AG20443 (cell line): ENCODE data around the gene PGS1.

ENCODE experiments used
- DNase-seq: peaks from one replicate; pipeline ENCODE4 v3.0.0; 2012; ENCODE audit warnings: low spot score, mixed read lengths

PGS1 gene

GRCh38 chr17:78428025-78428575, 49.7 kb downstream of the PGS1 start:
- no peak for DNase-seq

GRCh38 chr17:78428836-78429617, 50.6 kb downstream of the PGS1 start:
- DNase-seq: no peak

GRCh38 chr17:78429618-78429995, 51.2 kb downstream of the PGS1 start:
- DNase-seq: no peak

- DNase-seq: no peak
Observed at GRCh38 chr17:78430892-78431691, 52.6 kb downstream of the PGS1 start.

- DNase-seq: no peak
Observed at GRCh38 chr17:78431692-78431958, 53.2 kb downstream of the PGS1 start.

- peak; percentile 32 for DNase-seq
Observed at GRCh38 chr17:78432226-78433012, 54.0 kb downstream of the PGS1 start.

GRCh38 chr17:78433013-78433727, 54.7 kb downstream of the PGS1 start:
- no peak for DNase-seq

GRCh38 chr17:78433780-78434335, 55.4 kb downstream of the PGS1 start:
- no peak for DNase-seq

GRCh38 chr17:78434455-78435329, 56.2 kb downstream of the PGS1 start:
- DNase-seq: no peak

- DNase-seq: no peak
Observed at GRCh38 chr17:78435330-78436005, 57.0 kb downstream of the PGS1 start.

GRCh38 chr17:78437508-78438169, 59.2 kb downstream of the PGS1 start:
- DNase-seq: no peak

- no peak for DNase-seq
Observed at GRCh38 chr17:78438271-78438691, 59.8 kb downstream of the PGS1 start.

- DNase-seq: no peak
Observed at GRCh38 chr17:78438694-78439325, 60.4 kb downstream of the PGS1 start.

- DNase-seq: no peak
Observed at GRCh38 chr17:78441271-78441971, 63.0 kb downstream of the PGS1 start.

GRCh38 chr17:78442648-78443218, 64.3 kb downstream of the PGS1 start:
- DNase-seq: no peak

GRCh38 chr17:78444392-78444791, 65.9 kb downstream of the PGS1 start:
- no peak for DNase-seq

- no peak for DNase-seq
Observed at GRCh38 chr17:78446833-78447232, 68.4 kb downstream of the PGS1 start.
